Measurements from ENCODE around the gene NEUROD6.

- TF ChIP-seq CTCF (IDR thresholded peaks at IDR 0.05; ENCODE audit: extremely low read depth in 1 of 2, insufficient read depth in 1 of 2, low read depth in 1 of 2, low read length in 2 of 2) = no peak
- TF ChIP-seq POLR2AphosphoS5 (IDR thresholded peaks at IDR 0.05; ENCODE audit: insufficient read depth, low read depth, low read length) = no peak
- TF ChIP-seq POLR2A (IDR thresholded peaks at IDR 0.05; ENCODE audit: low read depth, low read length) = no peak
Observed at GRCh38 chr7:31343516-31344305, 3.2 kb upstream of the NEUROD6 start.

Data from endothelial cell of umbilical vein (primary cell).